Motor neuron (in vitro differentiated cells): ENCODE measurements around the gene PPP2R3C. TPM values are rescaled to one million over a fixed set of nuclear protein-coding genes. Genes with fewer than 3 reads are reported as not detected.
A peak's percentile ranks its signal among the peaks of the same experiment; 100 is the strongest.
"Not testable (repeated sequence)": the region's sequence is repeated elsewhere in the genome, so short reads cannot be mapped to it uniquely, and the experiment has no call there.

ENCODE experiments used
- ATAC-seq, 8 experiments: fragments of 200-7000 bp; cut with Tn5 transposase; replicated peaks in 6 of 8; 2 replicates each; pipeline ENCODE4 v1.8.0; 2021; ENCODE audit warnings: mild to moderate bottlenecking in 8 of 8, moderate library complexity in 8 of 8
- H3K27ac ChIP-seq, 2 donors: fragments of 250-450 bp; sonication (Bioruptor Pico); 2 replicates each; pipeline ENCODE4 v1.9.0; 2021; ENCODE audit warnings: antibody characterized with exemption in 2 of 2, mild to moderate bottlenecking in 2 of 2, moderate library complexity in 1 of 2
- H3K4me1 ChIP-seq, 2 donors: fragments of 250-450 bp; sonication (Bioruptor Pico); replicated peaks in 1 of 2; 2 replicates each; pipeline ENCODE4 v1.6.1; 2021; ENCODE audit warnings: antibody characterized with exemption in 2 of 2, mild to moderate bottlenecking in 2 of 2, moderate library complexity in 1 of 2
- H3K4me3 ChIP-seq, 5 donors: fragments of 250-450 bp; sonication (Bioruptor Pico); 2 replicates each; pipeline ENCODE4 v1.9.0; 2021; ENCODE audit warnings: antibody characterized with exemption in 5 of 5, mild to moderate bottlenecking in 5 of 5, moderate library complexity in 4 of 5
- WGBS, 10 experiments: fragments of 450-650 bp; shearing (Covaris generic); methylation state at CpG; one replicate each; pipeline ENCODE4 v1.0.0; 2022; 5-methylcytosine and 5-hydroxymethylcytosine counted together
- in situ Hi-C, 9 experiments: fragments of 400-800 bp; cut with MboI; loops; one replicate each; pipeline ENCODE4 v1.15.0; 2021; ENCODE audit warnings: low sequenced_read_pairs in 9 of 9, low pct_unique_long_range_greater_than_20kb in 2 of 9; ENCODE audit not compliant: unreplicated experiment in 9 of 9
- total RNA-seq, 8 experiments: library from RNA; unstranded; fragments of 300-600 nt; gene quantifications; 2 replicates each; pipeline versions ENCODE4 v1.2.3 to v1.2.4, GENCODE V29; 2022

The PPP2R3C gene
- 10 to 100 TPM; 22.0 to 49.9 (median 42.1) TPM for total RNA-seq

GRCh38 chr14:35121887-35122695, at the start of gene PPP2R3C, which contains the start of gene PRORP:
PPP2R3C (minus strand) TSS chr14:35121990; CDS start chr14:35121959, 31 bp downstream.
PRORP (plus strand) TSS chr14:35122552; CDS start chr14:35123246, 694 bp downstream.
- H3K27ac ChIP-seq: peak within 1 kb of the TSS; percentile 78 to 95
- H3K4me1 ChIP-seq: peaks cover 10 to 12% of the 10 kb centered on the region in 2 donors
- 0 to 2% (median 0%) methylated on average over 1 to 42 of the region's 57 CpGs; no CpG with 5 or more reads in 2 of the 10 experiments for WGBS, 10 experiments
- ATAC-seq: peak; percentile 72 to 92 (median 88)
- in situ Hi-C loops: no loop called here
- peak within 1 kb of the TSS; percentile 85 to 100 (median 96) for H3K4me3 ChIP-seq

DNA sequence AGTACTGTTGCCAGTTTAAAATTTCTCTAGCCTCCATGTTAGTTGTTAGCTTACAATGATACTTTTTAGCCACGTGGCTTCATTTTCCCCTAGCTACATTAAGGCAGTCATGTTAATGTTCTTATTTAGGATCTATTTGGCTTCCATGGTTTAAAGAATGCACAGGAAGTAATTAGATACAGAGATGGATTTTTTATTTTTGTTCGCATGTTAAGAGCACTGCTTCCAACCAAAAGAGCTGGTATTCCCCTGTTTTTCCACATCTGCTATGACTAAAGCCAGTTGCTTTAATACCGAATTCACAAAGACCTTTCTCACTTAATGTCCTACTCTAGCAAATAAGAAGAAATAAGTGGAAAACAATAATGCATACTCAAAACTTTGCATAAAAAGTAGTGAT, 45.7 kb upstream of the PPP2R3C start:
- no peak overlapping the region for H3K4me3 ChIP-seq
- in situ Hi-C loops: no loop called here
- H3K4me1 ChIP-seq: no peaks in the 10 kb centered on the region
- no peak for ATAC-seq
- WGBS, 10 experiments: 26 to 100% (median 92%) methylated on average over 1 to 3 of the region's 3 CpGs; no CpG with 5 or more reads in 1 of the 10 experiments
- H3K27ac ChIP-seq: no peak overlapping the region

DNA sequence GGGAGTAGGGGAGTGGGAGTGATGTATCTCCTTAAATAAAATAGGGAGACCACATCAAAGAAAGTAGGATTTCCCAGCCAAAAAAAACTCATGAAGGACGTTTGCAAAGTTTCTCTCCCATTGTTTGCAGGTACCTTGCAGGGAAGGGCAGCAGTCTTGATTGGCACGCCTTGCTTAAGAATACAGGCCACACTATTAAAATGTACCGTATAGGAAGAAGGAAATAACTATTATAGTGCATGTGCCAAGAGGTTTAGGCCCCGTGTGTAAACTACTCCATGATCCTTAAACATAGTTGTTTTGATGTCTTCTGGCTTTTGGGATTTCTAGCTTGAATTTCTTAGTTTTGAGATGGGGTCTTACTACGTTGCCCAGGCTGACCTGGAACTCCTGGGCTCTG, 43.1 kb upstream of the PPP2R3C start:
- H3K4me3 ChIP-seq: no peak overlapping the region
- H3K4me1 ChIP-seq: no peaks in the 10 kb centered on the region

DNA sequence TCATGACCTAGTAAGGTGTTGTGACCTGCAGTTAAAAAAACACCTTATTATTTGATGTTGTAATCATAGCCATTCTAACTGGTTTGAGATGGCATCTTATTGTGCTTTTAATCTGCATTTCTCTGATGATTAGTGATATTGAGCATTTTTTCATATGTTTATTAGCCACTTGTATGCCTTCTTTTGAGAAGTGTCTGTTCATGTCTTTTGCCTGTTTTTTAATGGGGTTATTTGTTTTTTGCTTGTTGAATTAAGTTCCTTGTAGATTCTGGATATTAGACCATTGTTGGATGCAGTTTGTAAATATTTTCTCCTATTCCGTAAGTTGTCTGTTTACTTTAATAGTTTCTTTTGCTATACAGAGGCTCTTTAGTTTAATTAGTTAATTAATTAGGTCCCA, 41.6 kb upstream of the PPP2R3C start:
- ATAC-seq: no peak
- Histone ChIP-seq H3K27ac (no peak overlapping the region), H3K4me3 (no peak overlapping the region), H3K4me1 (no peaks in the 10 kb centered on the region)
- in situ Hi-C loops: no loop called here
- WGBS, 10 experiments: 80 to 100% (median 100%) methylated on average over 1 of the region's 1 CpG

More for the DNA sequence above, 43.1 kb upstream of the PPP2R3C start:
- ATAC-seq: no peak
- WGBS, 10 experiments: 56 to 100% (median 72%) methylated on average over 1 to 5 of the region's 5 CpGs; no CpG with 5 or more reads in 2 of the 10 experiments
- in situ Hi-C loops: no loop called here
- no peak overlapping the region for H3K27ac ChIP-seq

GRCh38 chr14:35161231-35161630, 39.4 kb upstream of the PPP2R3C start:
- Histone ChIP-seq H3K27ac (no peak overlapping the region), H3K4me3 (no peak overlapping the region), H3K4me1 (no peaks in the 10 kb centered on the region)
- ATAC-seq: no peak
- WGBS, 10 experiments: 78 to 100% (median 96%) methylated on average over 1 to 5 of the region's 5 CpGs; no CpG with 5 or more reads in 1 of the 10 experiments
- in situ Hi-C loops: no loop called here

- ATAC-seq: peak in 3 of 8 experiments; percentile 36 to 92 (median 82)
- in situ Hi-C loops: no loop called here
- no peak overlapping the region for H3K27ac ChIP-seq
Observed at GRCh38 chr14:35159742-35160409, 38.1 kb upstream of the PPP2R3C start.

DNA sequence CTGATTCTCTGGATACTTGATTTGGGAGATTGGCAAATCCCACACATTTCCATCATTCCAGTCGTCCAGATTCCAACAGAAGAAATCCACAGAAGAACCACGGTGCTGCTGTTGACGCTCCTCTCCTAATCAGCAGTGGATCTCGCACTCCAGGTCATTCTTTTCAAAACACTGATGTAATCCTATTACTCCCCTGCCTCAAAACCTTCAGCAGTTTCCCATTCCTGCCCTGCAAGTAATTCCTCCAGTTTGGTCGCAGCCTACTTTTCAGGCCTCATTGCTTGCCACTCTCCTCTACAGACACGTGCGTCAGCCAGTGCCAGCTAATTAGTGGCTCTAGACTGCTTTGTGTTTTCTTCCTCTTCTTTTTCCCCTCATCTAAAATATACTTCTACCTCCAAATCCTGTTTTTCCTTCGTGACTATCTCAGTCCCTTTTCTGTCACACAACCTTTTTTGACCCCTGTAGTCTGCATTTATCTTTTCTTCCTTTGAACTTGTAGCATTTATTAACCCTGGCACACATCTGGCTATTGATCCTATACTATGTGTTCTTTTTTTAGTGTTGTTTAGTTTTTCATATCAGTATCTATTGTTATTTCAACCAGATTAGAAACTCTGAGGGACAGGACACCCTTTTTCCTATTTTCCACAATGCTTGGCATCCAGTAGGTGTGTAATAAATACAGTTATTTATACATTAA, 37.3 kb upstream of the PPP2R3C start:
- Histone ChIP-seq H3K27ac (no peak overlapping the region), H3K4me3 (no peak overlapping the region), H3K4me1 (no peaks in the 10 kb centered on the region)
- ATAC-seq: no peak
- in situ Hi-C loops: no loop called here
- WGBS, 10 experiments: 81 to 94% (median 92%) methylated on average over 2 to 8 of the region's 8 CpGs; no CpG with 5 or more reads in 1 of the 10 experiments

More at GRCh38 chr14:35159742-35160409, 38.1 kb upstream of the PPP2R3C start:
- WGBS, 10 experiments: 7 to 100% (median 74%) methylated on average over 1 to 6 of the region's 6 CpGs; no CpG with 5 or more reads in 1 of the 10 experiments
- no peaks in the 10 kb centered on the region for H3K4me1 ChIP-seq
- no peak overlapping the region for H3K4me3 ChIP-seq

DNA sequence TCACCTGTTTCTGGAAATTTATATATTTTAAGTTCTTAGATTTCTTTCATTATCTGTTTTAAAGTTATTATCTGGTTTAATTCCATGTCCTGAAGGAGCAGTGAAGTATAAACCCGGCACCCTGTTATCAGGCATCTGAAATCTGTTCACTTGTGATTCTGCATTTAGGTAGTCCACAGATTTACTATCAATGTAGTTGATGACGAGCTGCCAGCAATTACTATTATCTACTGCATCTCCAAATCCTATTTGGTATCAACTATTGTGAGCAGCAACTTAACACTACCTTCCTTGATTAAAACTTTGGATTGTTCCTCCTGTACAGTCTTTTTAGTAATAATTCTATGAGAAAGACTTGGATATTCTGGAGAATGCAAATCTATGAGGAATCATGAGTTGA, 36.7 kb upstream of the PPP2R3C start:
- no peak overlapping the region for H3K4me3 ChIP-seq
- in situ Hi-C loops: no loop called here
- 89 to 100% (median 100%) methylated on average over 1 to 2 of the region's 2 CpGs; no CpG with 5 or more reads in 2 of the 10 experiments for WGBS, 10 experiments
- H3K27ac ChIP-seq: no peak overlapping the region
- ATAC-seq: no peak
- no peaks in the 10 kb centered on the region for H3K4me1 ChIP-seq

GRCh38 chr14:35155962-35156361, 34.2 kb upstream of the PPP2R3C start:
- Histone ChIP-seq H3K4me1 (no peaks in the 10 kb centered on the region), H3K27ac (no peak overlapping the region), H3K4me3 (no peak overlapping the region)
- peak in 3 of 8 experiments; percentile 55 to 86 (median 71) for ATAC-seq
- in situ Hi-C loops: no loop called here
- 0 to 67% (median 25%) methylated on average over 1 of the region's 1 CpG; no CpG with 5 or more reads in 4 of the 10 experiments for WGBS, 10 experiments

DNA sequence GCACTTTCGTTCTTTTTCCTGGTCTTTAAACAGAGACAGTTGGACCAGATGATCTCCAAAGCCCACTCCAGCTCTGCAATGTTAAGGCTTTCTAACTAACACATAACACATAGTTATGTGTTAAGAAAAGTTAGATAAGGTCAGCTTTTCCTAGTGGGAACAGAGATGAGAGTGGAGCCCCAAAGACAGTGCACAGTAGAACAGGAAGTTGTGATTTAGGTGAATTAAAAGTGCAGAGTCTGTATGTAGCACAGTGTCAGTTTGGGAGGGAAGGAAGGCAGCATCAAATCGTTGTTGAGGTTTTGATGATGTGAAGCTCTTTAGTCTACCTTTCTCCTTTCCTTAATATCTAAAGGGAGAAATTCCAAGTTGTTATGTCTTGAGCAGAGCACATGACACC, 32.2 kb upstream of the PPP2R3C start:
- H3K4me1 ChIP-seq: no peaks in the 10 kb centered on the region
- no peak overlapping the region for H3K4me3 ChIP-seq
- WGBS, 10 experiments: 86 to 100% (median 96%) methylated on average over 1 to 2 of the region's 2 CpGs; no CpG with 5 or more reads in 2 of the 10 experiments
- no peak for ATAC-seq
- no peak overlapping the region for H3K27ac ChIP-seq
- in situ Hi-C loops: no loop called here

DNA sequence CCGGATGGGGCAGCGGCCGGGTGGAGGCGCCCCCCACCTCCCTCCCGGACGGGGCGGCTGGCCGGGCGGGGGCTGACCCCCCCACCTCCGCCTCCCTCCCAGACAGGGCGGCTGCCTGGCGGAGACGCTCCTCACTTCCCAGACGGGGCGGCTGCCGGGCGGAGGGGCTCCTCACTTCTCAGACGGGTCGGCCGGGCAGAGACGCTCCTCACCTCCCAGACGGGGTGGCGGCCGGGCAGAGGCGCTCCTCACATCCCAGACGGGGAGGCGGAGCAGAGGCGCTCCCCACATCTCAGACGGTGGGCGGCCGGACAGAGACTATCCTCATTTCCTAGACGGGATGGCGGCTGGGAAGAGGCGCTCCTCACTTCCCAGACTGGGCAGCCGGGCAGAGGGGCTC, 30.7 kb upstream of the PPP2R3C start:
- H3K4me1 ChIP-seq, ATAC-seq, H3K4me3 ChIP-seq, in situ Hi-C loops, H3K27ac ChIP-seq: not testable (repeated sequence)
- no CpG with 5 or more reads among the region's 35 CpGs for WGBS, 10 experiments

DNA sequence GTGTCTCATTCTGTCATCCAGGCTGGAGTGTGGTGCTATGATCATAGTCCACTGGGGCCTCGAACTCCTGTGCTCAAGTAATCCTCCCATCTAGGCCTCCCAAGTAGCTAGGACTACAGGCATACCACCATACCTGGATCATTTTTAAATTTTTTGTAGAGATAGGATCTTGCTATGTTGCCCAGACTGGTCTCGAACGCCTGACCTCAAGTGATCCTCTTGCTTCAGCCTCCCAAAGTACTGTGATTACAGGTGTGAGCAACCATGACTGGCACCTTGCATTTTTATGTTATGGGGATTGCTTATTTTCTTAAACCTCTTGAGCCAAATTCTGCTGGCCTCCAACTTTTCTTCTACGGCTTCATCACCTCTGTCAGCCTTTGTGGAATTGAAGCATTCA, 27.4 kb upstream of the PPP2R3C start:
- H3K4me1 ChIP-seq: no peaks in the 10 kb centered on the region
- ATAC-seq: no peak
- in situ Hi-C loops: loop anchor here in 7 of 9 experiments (10.0 to 25.0 kb wide), 3 partner anchors 138 to 266 kb away; partner anchors contain the start of genes NFKBIA (in 3 of the 7) and PSMA6 (in 1 of the 7)

More for the DNA sequence above, 27.4 kb upstream of the PPP2R3C start:
- 80 to 100% (median 100%) methylated on average over 1 to 4 of the region's 4 CpGs; no CpG with 5 or more reads in 3 of the 10 experiments for WGBS, 10 experiments
- H3K4me3 ChIP-seq: no peak overlapping the region
- H3K27ac ChIP-seq: no peak overlapping the region
